Spleen (tissue), 11 donors: ENCODE data around the gene SLC35D1. TPM values are rescaled to one million over a fixed set of nuclear protein-coding genes. Genes with fewer than 3 reads are reported as not detected.
A peak's percentile ranks its signal among the peaks of the same experiment; 100 is the strongest.

Experiments used
- DNase-seq: peaks from one replicate; pipeline ENCODE4 v3.0.0-alpha.2; 2020
- H3K27ac ChIP-seq, 8 donors: fragments of 200-600 bp; sonication (generic) in 7 of 8; 1 replicate in 4 of 8; 2 replicates in 4 of 8; pipeline versions ENCODE4 v1.5.0 to v1.8.0; 2016 to 2021; ENCODE audit warnings: inconsistent platforms in 4 of 8, mild to moderate bottlenecking in 4 of 8, moderate library complexity in 1 of 8
- H3K27me3 ChIP-seq, 7 donors: fragments of 200-600 bp; sonication (generic) in 6 of 7; replicated peaks in 1 of 7; 1 replicate in 4 of 7; 2 replicates in 3 of 7; pipeline versions ENCODE4 v1.5.0 to v1.8.0; 2016 to 2021; ENCODE audit warnings: inconsistent platforms in 3 of 7, mild to moderate bottlenecking in 1 of 7
- H3K36me3 ChIP-seq, 6 donors: fragments of 200-600 bp; sonication (generic) in 5 of 6; 1 replicate in 4 of 6; 2 replicates in 2 of 6; pipeline versions ENCODE4 v1.5.0 to v1.8.0; 2016 to 2021; ENCODE audit warnings: inconsistent platforms in 2 of 6
- H3K4me1 ChIP-seq, 6 donors: fragments of 200-600 bp; sonication (generic) in 5 of 6; 1 replicate in 3 of 6; 2 replicates in 3 of 6; pipeline versions ENCODE4 v1.5.0 to v1.8.0; 2016 to 2021; ENCODE audit warnings: inconsistent platforms in 3 of 6
- H3K4me3 ChIP-seq, 8 donors: fragments of 200-600 bp; sonication (generic) in 7 of 8; 1 replicate in 4 of 8; 2 replicates in 4 of 8; pipeline versions ENCODE4 v1.5.0 to v1.8.0; 2016 to 2021; ENCODE audit warnings: inconsistent platforms in 4 of 8, mild to moderate bottlenecking in 4 of 8, moderate library complexity in 2 of 8
- H3K9me3 ChIP-seq, 8 donors: fragments of 200-600 bp; sonication (generic) in 7 of 8; 1 replicate in 4 of 8; 2 replicates in 4 of 8; pipeline versions ENCODE4 v1.5.0 to v1.8.0; 2016 to 2021; ENCODE audit warnings: inconsistent platforms in 4 of 8
- CTCF ChIP-seq, 11 experiments: fragments of 200-600 bp in 7 of 11; fragments of 450-650 bp in 4 of 11; sonication (generic) in 4 of 11; IDR thresholded peaks in 8 of 11; conservative IDR thresholded peaks in 3 of 11; 1 replicate in 7 of 11; 2 replicates in 4 of 11; pipeline versions ENCODE4 v1.4.0 to v1.8.0; 2016 to 2021; ENCODE audit warnings: antibody characterized with exemption in 11 of 11, inconsistent platforms in 4 of 11, mild to moderate bottlenecking in 1 of 11
- POLR2A ChIP-seq, 3 donors: fragments of 450-650 bp; IDR thresholded peaks; one replicate each; pipeline ENCODE4 v1.5.1; 2017; ENCODE audit warnings: antibody characterized with exemption in 3 of 3, mild to moderate bottlenecking in 1 of 3
- POLR2AphosphoS5 ChIP-seq, 3 donors: sonication (generic); formaldehyde crosslinking; IDR thresholded peaks; one replicate each; pipeline ENCODE4 v1.5.1; 2017; ENCODE audit warnings: antibody characterized with exemption in 3 of 3
- WGBS, 5 donors: extraction: QIAGEN DNeasy Blood & Tissue Kit in 3 of 5; methylation state at CpG; one replicate each; pipeline versions ENCODE4 v1.1.5 to v1.1.7; 2013 to 2018; 5-methylcytosine and 5-hydroxymethylcytosine counted together
- intact Hi-C: fragments of 100-400 bp; cut with DNase I; formaldehyde crosslinking; loops from one replicate; pipeline ENCODE4 v1.15.0; 2023; ENCODE audit warnings: low total_unique reads
- polyA plus RNA-seq, 3 donors: library from polyadenylated mRNA; stranded (reverse); fragments of 200-250 nt; gene quantifications; one replicate each; pipeline ENCODE4 v1.2.1, GENCODE V29; 2013
- total RNA-seq, 7 donors: library from RNA; depleted of rRNA in 3 of 7; stranded (reverse); fragments of >200 nt in 3 of 7; fragmentation: NEBNext Ultra II Directional in 4 of 7; extraction: Animal tissue kit (Norgen Biotek cat#: 25700) in 4 of 7; gene quantifications; one replicate each; pipeline versions ENCODE4 v1.1.0 to v1.2.1, GENCODE V29; 2016 to 2021
- donor health status: healthy with polysubstance abuse.
- donor health status: DM: no; HTN: no; CAD: no; lungs with moderate emphysema.
- donor health status: DM: no; HTN: no; CAD: no.
- donor health status: Bipolar disorder and iron deficiency.
- donor health status: healthy.
- donor health status: DM: no; HTN: no; CAD: no.
- donor health status: DM: yes; HTN: yes; CAD: no.

Gene SLC35D1
- total and polyA plus RNA-seq, 10 donors: 1.5 to 11.5 (median 7.9) TPM

DNA sequence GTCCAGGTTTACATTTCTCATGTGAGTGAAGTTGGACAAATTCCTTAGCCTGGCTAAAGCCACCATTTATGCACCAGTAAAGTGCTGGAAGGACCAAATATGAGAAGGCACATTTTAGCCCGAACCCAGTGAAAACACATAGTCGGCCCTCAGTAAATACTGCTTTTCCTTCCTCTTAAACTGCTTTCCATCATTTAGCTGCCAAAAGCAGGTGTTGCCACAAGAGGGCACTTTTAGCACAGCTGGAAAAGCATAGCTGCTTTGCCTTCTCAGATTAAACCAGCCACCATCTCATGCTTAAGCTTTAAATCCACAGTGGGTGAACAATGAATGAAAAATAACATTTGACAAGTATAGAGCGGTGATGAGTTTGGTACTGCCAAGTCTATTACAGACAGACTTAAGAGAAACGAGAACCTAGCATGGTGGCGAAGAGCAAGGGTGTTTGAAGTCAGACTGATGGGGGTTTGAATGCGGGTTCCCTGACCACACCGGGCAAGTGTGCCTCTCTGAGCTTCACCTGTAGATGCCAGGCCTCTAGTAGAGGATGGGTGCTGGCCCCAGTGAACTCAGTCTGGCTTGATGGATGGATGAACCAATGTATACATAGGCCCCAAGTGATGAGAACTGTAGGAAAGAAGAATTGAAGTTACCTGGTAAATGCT is 57.8 kb downstream of the SLC35D1 start:
- no peak overlapping the region for H3K4me3 ChIP-seq
- WGBS, 5 donors: 67 to 72% (median 70%) methylated on average over 7 of the region's 7 CpGs
- H3K4me1 ChIP-seq: peaks cover 0 to 24% (median 6%) of the 10 kb centered on the region in 6 donors
- no peaks in the 10 kb centered on the region for H3K27me3 ChIP-seq
- no peak for DNase-seq
- H3K9me3 ChIP-seq: no peaks in the 10 kb centered on the region
- H3K36me3 ChIP-seq: peaks cover 0 to 32% (median 0%) of the 10 kb centered on the region in 6 donors
- TF ChIP-seq POLR2A (IDR thresholded peaks at IDR 0.05) (no peak), CTCF (IDR thresholded peaks at IDR 0.05 in 8 of 11, conservative IDR thresholded peaks at IDR 0.05 in 3 of 11) (peak; percentile 44 to 78 (median 65))
- intact Hi-C loops: no loop called here
- no peak overlapping the region for H3K27ac ChIP-seq

DNA sequence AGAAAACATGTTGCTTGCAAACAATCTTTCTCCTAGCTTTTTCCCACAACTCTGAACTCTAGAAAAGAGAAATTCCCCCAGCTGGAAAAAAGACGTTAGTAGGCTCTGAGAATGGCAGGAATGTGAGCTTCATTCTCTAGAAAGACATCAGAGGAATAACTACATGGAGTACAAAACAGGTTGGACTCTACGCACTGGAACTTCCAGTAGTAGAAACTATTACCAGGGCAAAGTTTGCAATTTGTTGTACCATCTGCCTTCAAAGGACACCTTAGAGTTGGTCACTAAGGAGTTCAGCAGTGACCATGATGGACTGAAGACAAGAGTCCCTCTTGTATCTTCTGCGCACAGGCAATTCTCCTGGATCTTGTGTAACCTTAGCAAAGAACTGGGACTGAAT is 60.9 kb downstream of the SLC35D1 start:
- intact Hi-C loops: loop anchor here (5.0 kb wide), 1 partner anchor 154 kb away; no protein-coding TSS in a partner anchor

DNA sequence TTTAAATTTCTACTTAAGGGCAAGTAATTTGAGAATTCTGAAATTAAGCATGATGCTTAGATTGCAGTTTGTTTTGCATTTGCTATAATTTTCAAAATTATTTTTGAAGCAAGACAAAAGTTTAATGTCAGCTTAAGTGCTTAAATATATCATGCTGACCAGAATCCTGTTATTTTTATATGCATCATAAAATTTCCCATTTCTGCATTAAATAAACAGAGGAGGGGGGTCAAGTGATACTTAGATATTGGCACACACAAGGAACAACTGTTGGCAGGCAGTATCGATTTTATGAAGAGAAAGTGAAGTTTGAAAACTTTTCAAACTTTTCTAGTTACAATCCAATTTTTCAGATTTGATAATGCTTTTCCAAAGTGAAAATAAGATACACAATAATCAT is 68.1 kb downstream of the SLC35D1 start:
- H3K27me3 ChIP-seq: no peaks in the 10 kb centered on the region
- no peaks in the 10 kb centered on the region for H3K9me3 ChIP-seq
- H3K27ac ChIP-seq: no peak overlapping the region
- H3K4me3 ChIP-seq: no peak overlapping the region
- intact Hi-C loops: no loop called here
- 67 to 83% (median 78%) methylated on average over 1 of the region's 1 CpG for WGBS, 5 donors
- no peak for DNase-seq
- no peak for TF ChIP-seq CTCF (IDR thresholded peaks at IDR 0.05 in 8 of 11, conservative IDR thresholded peaks at IDR 0.05 in 3 of 11)
- TF ChIP-seq POLR2A (IDR thresholded peaks at IDR 0.05): no peak
- TF ChIP-seq POLR2AphosphoS5 (IDR thresholded peaks at IDR 0.05): no peak
- peaks cover 0 to 28% (median 19%) of the 10 kb centered on the region in 6 donors for H3K4me1 ChIP-seq
- H3K36me3 ChIP-seq: peaks cover 0 to 92% (median 54%) of the 10 kb centered on the region in 6 donors

More for the DNA sequence above, 60.9 kb downstream of the SLC35D1 start:
- no peaks in the 10 kb centered on the region for H3K9me3 ChIP-seq
- WGBS, 5 donors: 95 to 97% (median 96%) methylated on average over 3 of the region's 3 CpGs
- peaks cover 0 to 50% (median 6%) of the 10 kb centered on the region in 6 donors for H3K36me3 ChIP-seq
- H3K27ac ChIP-seq: no peak overlapping the region
- H3K4me1 ChIP-seq: peaks cover 0 to 11% (median 5%) of the 10 kb centered on the region in 6 donors
- no peak for TF ChIP-seq POLR2AphosphoS5 (IDR thresholded peaks at IDR 0.05)
- no peak for TF ChIP-seq POLR2A (IDR thresholded peaks at IDR 0.05)
- no peak for TF ChIP-seq CTCF (IDR thresholded peaks at IDR 0.05 in 8 of 11, conservative IDR thresholded peaks at IDR 0.05 in 3 of 11)
- H3K27me3 ChIP-seq: no peaks in the 10 kb centered on the region
- no peak overlapping the region for H3K4me3 ChIP-seq
- DNase-seq: no peak

DNA sequence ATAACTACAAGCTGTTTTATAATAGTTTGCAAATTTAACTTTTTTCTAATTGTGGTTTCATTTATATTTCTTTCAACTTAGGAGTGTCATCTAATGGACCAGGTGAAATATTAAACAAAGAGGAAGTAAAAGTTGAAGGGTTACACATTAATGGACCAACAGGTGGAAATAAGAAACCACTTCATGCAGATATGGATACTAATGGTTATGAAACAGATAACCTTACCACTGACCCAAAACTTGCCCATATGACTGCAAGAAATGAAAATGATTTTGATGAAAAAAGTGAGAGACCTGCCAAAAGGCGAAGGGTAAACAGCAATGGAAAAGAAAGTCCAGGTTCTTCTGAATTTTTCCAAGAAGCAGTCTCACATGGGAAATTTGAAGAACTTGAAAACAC is 69.5 kb downstream of the SLC35D1 start:
- DNase-seq: no peak
- Histone ChIP-seq H3K4me1 (peaks cover 0 to 32% (median 23%) of the 10 kb centered on the region in 6 donors), H3K27ac (no peak overlapping the region), H3K9me3 (no peaks in the 10 kb centered on the region), H3K4me3 (no peak overlapping the region), H3K27me3 (no peaks in the 10 kb centered on the region), H3K36me3 (peaks cover 0 to 97% (median 54%) of the 10 kb centered on the region in 6 donors)
- intact Hi-C loops: no loop called here
- WGBS, 5 donors: 79 to 97% (median 87%) methylated on average over 1 of the region's 1 CpG
- no peak for TF ChIP-seq POLR2A (IDR thresholded peaks at IDR 0.05)
- TF ChIP-seq POLR2AphosphoS5 (IDR thresholded peaks at IDR 0.05): no peak
- TF ChIP-seq CTCF (IDR thresholded peaks at IDR 0.05 in 8 of 11, conservative IDR thresholded peaks at IDR 0.05 in 3 of 11): no peak
